ENCODE results near the gene PTTG1IP2. TPM values are rescaled to one million over a fixed set of nuclear protein-coding genes. Genes with fewer than 3 reads are reported as not detected.

The PTTG1IP2 gene
- polyA plus RNA-seq (2011; rRNA removed) (not detected in 2 replicates), polyA plus RNA-seq (2017; fragmentation: RNase III; extraction: RNeasy Plus Mini Kit Qiagen cat#74134 plus additional on column Dnase treatment) (not detected in 3 replicates), polyA minus RNA-seq (2011; rRNA and poly(A)+ RNA removed) (not detected in 2 replicates)
- not detected in 2 replicates for polyA plus RNA-seq (2012; cell fraction: cytosol; rRNA removed)
- polyA plus RNA-seq (2012; cell fraction: nucleus; rRNA removed): not detected in 2 replicates

DNA sequence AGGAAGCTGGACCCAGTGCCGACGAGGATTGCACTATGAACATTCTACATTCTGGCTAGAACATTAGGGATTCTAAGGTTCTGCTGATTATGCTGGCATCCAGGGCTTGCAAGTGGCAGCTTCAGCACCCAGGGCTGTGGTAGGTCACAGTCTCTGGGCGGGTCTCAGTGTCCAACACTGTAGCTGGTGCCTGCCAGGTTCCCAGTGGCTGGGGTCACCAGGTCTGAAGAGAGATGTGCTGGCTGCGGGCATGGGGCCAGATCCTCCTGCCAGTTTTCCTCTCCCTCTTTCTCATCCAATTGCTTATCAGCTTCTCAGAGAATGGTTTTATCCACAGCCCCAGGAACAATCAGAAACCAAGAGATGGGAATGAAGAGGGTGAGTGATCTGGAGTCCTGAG is at the start of gene PTTG1IP2:
Gene PTTG1IP2 (plus strand): TSS at position 86 of the 400 bp plus-strand sequence. CDS start 148 bp downstream, at position 234.
- POLR2A ChIA-PET: no interaction called here
- DNase-seq (ENCODE audit: low read depth in 1 of 2, low spot score in 1 of 2): no peak
- no peak for ATAC-seq
- CTCF ChIA-PET: interaction anchor here (1.0 kb wide), 1 partner anchor 37 kb away, joined by 3 read pairs; no protein-coding TSS in a partner anchor
- WGBS (ENCODE audit: missing lambda C conversion rate): 24% methylated on average over 4 of the region's 4 CpGs
- Histone ChIP-seq H3K27ac (no peak within 1 kb of the TSS), H3K9me3 (0 out of 3 replicates have a peak, but pooled peaks cover under 1% of the 10 kb centered on the region), H3K4me1 (no peaks in the 10 kb centered on the region), H3K4me3 (no peak within 1 kb of the TSS), H3K4me2 (no peak within 1 kb of the TSS)
- no peak for TF ChIP-seq HOXB5 (CRISPR knock-in tag; IDR thresholded peaks at IDR 0.05)
- TF ChIP-seq, protein P1, sequence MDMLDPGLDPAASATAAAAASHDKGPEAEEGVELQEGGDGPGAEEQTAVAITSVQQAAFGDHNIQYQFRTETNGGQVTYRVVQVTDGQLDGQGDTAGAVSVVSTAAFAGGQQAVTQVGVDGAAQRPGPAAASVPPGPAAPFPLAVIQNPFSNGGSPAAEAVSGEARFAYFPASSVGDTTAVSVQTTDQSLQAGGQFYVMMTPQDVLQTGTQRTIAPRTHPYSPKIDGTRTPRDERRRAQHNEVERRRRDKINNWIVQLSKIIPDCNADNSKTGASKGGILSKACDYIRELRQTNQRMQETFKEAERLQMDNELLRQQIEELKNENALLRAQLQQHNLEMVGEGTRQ (IDR thresholded peaks at IDR 0.05): no peak
- no peak for TF ChIP-seq RAD21 (conservative IDR thresholded peaks at IDR 0.05 in 1 of 2, IDR thresholded peaks at IDR 0.05 in 1 of 2)
- TF ChIP-seq CBX8 (IDR thresholded peaks at IDR 0.05): no peak
- no peak for TF ChIP-seq ZSCAN20 (CRISPR knock-in tag; IDR thresholded peaks at IDR 0.05)
- no peak for TF ChIP-seq TP53 (CRISPR knock-in tag; IDR thresholded peaks at IDR 0.05)
- TF ChIP-seq SREBF2 (IDR thresholded peaks at IDR 0.05): no peak
- no peak for TF ChIP-seq POLR2AphosphoS2 (conservative IDR thresholded peaks at IDR 0.05; ENCODE audit: low read length)
- no peak for TF ChIP-seq MYC (IDR thresholded peaks at IDR 0.05; ENCODE audit: borderline replicate concordance, low read length)
- TF ChIP-seq EHF (CRISPR knock-in tag; IDR thresholded peaks at IDR 0.05): no peak
- no peak for TF ChIP-seq KDM1A (IDR thresholded peaks at IDR 0.05; ENCODE audit: low read depth)
- TF ChIP-seq POLR2A (IDR thresholded peaks at IDR 0.05; ENCODE audit: low read length): no peak
- no peak for TF ChIP-seq MAFK (IDR thresholded peaks at IDR 0.05; ENCODE audit: partially characterized antibody)
- no peak for TF ChIP-seq JUN (IDR thresholded peaks at IDR 0.05)
- TF ChIP-seq JUNB (IDR thresholded peaks at IDR 0.05): no peak
- TF ChIP-seq ZFP36 (IDR thresholded peaks at IDR 0.05; ENCODE audit: borderline replicate concordance, partially characterized antibody): no peak
- no peak for FAIRE-seq

DNA sequence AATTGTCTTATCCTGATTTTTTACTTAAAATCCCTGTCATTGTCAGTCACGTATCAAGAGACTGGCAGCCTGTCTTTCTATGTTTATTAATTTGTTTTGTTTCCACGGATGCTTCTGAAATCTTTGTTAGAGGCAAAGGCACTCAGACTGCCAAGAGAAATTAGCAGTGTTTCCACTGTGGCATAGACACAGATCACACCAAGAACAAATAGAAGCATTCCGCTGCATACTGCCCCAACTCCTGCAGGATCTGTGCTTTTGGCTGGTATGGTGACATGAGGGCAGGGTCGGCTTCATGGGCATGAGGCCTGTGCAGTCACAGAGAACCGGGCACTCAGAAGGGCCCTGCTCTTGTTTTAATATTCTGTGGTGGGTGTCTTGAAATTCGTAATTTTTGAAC is 47.8 kb upstream of the PTTG1IP2 start:
- DNase-seq (ENCODE audit: low read depth in 1 of 2, low spot score in 1 of 2): no peak
- Histone ChIP-seq H3K4me2 (no peak overlapping the region), H3K4me1 (peaks cover 6% of the 10 kb centered on the region; the same call in 2 of the 3 replicates), H3K9me3 (no peaks in the 10 kb centered on the region), H3K27ac (no peak overlapping the region), H3K4me3 (no peak overlapping the region)
- ChIA-PET CTCF (interaction anchor here (3.4 kb wide), 1 partner anchor 268 kb away, joined by 9 read pairs; the partner anchor contains the start of gene STEAP1), POLR2A (no interaction called here)
- no peak for FAIRE-seq
- TF ChIP-seq NFE2L2 (conservative IDR thresholded peaks at IDR 0.05; ENCODE audit: low read length) (no peak), PHF8 (IDR thresholded peaks at IDR 0.05; ENCODE audit: borderline replicate concordance, low read depth) (no peak)
- 62% methylated on average over 6 of the region's 6 CpGs for WGBS (ENCODE audit: missing lambda C conversion rate)
- ATAC-seq: no peak

DNA sequence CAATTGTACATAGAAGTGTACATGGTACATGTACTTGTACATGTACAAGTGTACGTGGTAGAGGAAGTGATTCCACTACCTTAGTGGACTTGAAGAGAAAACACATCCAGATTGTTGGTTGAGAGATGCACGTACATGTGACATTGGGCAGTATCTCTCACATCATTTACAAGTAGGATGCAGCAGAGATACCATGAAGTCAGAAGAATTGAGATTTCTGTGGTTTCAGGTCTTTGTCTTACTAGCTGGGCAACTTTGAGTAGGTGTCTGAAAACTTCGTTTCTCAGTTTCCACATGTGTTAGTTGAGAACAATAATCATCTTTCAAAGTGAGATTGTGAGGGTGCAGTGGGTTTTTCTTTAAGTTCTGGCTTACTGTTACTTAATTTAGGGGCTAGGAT is 44.7 kb upstream of the PTTG1IP2 start:
- ChIA-PET CTCF (interaction anchor here (1.6 kb wide), 1 partner anchor 271 kb away, joined by 7 read pairs; the partner anchor contains the start of gene STEAP1), POLR2A (no interaction called here)
- 61% methylated on average over 3 of the region's 3 CpGs for WGBS (ENCODE audit: missing lambda C conversion rate)
- no peak for FAIRE-seq
- Histone ChIP-seq H3K9me3 (peaks cover 2% of the 10 kb centered on the region; the same call in 1 of the 3 replicates), H3K4me3 (no peak overlapping the region), H3K4me2 (no peak overlapping the region), H3K4me1 (peaks cover 6% of the 10 kb centered on the region; the same call in 2 of the 3 replicates), H3K27ac (no peak overlapping the region; a peak in 1 of 6 replicates)
- DNase-seq (ENCODE audit: low read depth in 1 of 2, low spot score in 1 of 2): no peak
- TF ChIP-seq CHD2 (IDR thresholded peaks at IDR 0.05; ENCODE audit: low read length, partially characterized antibody) (no peak), ZSCAN20 (CRISPR knock-in tag; IDR thresholded peaks at IDR 0.05) (no peak), MAZ (IDR thresholded peaks at IDR 0.05; ENCODE audit: borderline replicate concordance, low read depth, low read length) (no peak), CBX2 (IDR thresholded peaks at IDR 0.05; ENCODE audit: borderline replicate concordance, low read depth) (no peak), KDM5A (IDR thresholded peaks at IDR 0.05) (no peak), POLR2AphosphoS2 (conservative IDR thresholded peaks at IDR 0.05; ENCODE audit: low read length) (no peak), SMC3 (IDR thresholded peaks at IDR 0.05) (no peak), RFX5 (IDR thresholded peaks at IDR 0.05) (no peak), ESRRA (IDR thresholded peaks at IDR 0.05; ENCODE audit: borderline replicate concordance, low read length) (no peak), FOXS1 (CRISPR knock-in tag; IDR thresholded peaks at IDR 0.05) (no peak), ZFP36 (IDR thresholded peaks at IDR 0.05; ENCODE audit: borderline replicate concordance, partially characterized antibody) (no peak), RARB (CRISPR knock-in tag; IDR thresholded peaks at IDR 0.05) (no peak)
- TF ChIP-seq, protein P2, sequence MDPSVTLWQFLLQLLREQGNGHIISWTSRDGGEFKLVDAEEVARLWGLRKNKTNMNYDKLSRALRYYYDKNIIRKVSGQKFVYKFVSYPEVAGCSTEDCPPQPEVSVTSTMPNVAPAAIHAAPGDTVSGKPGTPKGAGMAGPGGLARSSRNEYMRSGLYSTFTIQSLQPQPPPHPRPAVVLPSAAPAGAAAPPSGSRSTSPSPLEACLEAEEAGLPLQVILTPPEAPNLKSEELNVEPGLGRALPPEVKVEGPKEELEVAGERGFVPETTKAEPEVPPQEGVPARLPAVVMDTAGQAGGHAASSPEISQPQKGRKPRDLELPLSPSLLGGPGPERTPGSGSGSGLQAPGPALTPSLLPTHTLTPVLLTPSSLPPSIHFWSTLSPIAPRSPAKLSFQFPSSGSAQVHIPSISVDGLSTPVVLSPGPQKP (IDR thresholded peaks at IDR 0.05; ENCODE audit: low read depth, low read length): no peak
- TF ChIP-seq, protein P3, sequence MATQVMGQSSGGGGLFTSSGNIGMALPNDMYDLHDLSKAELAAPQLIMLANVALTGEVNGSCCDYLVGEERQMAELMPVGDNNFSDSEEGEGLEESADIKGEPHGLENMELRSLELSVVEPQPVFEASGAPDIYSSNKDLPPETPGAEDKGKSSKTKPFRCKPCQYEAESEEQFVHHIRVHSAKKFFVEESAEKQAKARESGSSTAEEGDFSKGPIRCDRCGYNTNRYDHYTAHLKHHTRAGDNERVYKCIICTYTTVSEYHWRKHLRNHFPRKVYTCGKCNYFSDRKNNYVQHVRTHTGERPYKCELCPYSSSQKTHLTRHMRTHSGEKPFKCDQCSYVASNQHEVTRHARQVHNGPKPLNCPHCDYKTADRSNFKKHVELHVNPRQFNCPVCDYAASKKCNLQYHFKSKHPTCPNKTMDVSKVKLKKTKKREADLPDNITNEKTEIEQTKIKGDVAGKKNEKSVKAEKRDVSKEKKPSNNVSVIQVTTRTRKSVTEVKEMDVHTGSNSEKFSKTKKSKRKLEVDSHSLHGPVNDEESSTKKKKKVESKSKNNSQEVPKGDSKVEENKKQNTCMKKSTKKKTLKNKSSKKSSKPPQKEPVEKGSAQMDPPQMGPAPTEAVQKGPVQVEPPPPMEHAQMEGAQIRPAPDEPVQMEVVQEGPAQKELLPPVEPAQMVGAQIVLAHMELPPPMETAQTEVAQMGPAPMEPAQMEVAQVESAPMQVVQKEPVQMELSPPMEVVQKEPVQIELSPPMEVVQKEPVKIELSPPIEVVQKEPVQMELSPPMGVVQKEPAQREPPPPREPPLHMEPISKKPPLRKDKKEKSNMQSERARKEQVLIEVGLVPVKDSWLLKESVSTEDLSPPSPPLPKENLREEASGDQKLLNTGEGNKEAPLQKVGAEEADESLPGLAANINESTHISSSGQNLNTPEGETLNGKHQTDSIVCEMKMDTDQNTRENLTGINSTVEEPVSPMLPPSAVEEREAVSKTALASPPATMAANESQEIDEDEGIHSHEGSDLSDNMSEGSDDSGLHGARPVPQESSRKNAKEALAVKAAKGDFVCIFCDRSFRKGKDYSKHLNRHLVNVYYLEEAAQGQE (IDR thresholded peaks at IDR 0.05): no peak
- no peak for ATAC-seq

Data from A549 (cell line).